Measurements from ENCODE around the gene SLC4A4. TPM values are rescaled to one million over a fixed set of nuclear protein-coding genes. Genes with fewer than 3 reads are reported as not detected.

SLC4A4 gene
- total RNA-seq, 1 experiment from 2014 or later, result 0.92 TPM

GRCh38 chr4:71583971-71584370, 245.2 kb downstream of the SLC4A4 start:
- Mint-ChIP-seq H3K9me3 (peaks cover 4 to 10% of the 10 kb centered on the region in 2 experiments; a peak in 4 of 5 replicates), H3K36me3 (ENCODE audit: insufficient read depth in 1 of 3, low read depth in 3 of 3) (peaks cover 1 to 19% (median 9%) of the 10 kb centered on the region in 3 experiments; a peak in 6 of 7 replicates), H3K27me3 (ENCODE audit: low read depth) (no peaks in the 10 kb centered on the region), H3K27ac (no peak overlapping the region), H3K4me3 (no peak overlapping the region), H3K4me1 (peaks cover 0 to 4% of the 10 kb centered on the region in 2 experiments; a peak in 2 of 4 replicates)
- Histone ChIP-seq H3K4ac (ENCODE audit: low read depth, low read length) (no peak overlapping the region), H2AK5ac (ENCODE audit: insufficient read length, low read length) (no peak overlapping the region), H3K9ac (ENCODE audit: extremely low read depth, insufficient read length, low read length) (no peak overlapping the region), H3K79me2 (ENCODE audit: insufficient read depth, low read length) (no peaks in the 10 kb centered on the region), H2BK5ac (ENCODE audit: insufficient read length, low read length) (no peak overlapping the region), H3K23me2 (ENCODE audit: insufficient read length, low read depth, low read length, poor library complexity, severe bottlenecking) (no peaks in the 10 kb centered on the region), H3K27me3 (ENCODE audit: insufficient read depth, low read length) (no peaks in the 10 kb centered on the region), H3K23ac (ENCODE audit: insufficient read length, low read depth, low read length) (no peak overlapping the region), H3K14ac (ENCODE audit: insufficient read depth, low read length) (no peak overlapping the region), H3K4me1 (ENCODE audit: insufficient read depth, low read length) (no peaks in the 10 kb centered on the region), H4K20me1 (ENCODE audit: control insufficient read depth, insufficient read depth, insufficient read length) (no peaks in the 10 kb centered on the region), H2BK120ac (ENCODE audit: low read depth, low read length, poor library complexity, severe bottlenecking) (no peak overlapping the region), H2BK20ac (ENCODE audit: low read depth, low read length, poor library complexity, severe bottlenecking) (no peak overlapping the region), H3K18ac (ENCODE audit: insufficient read length, low read depth, low read length) (no peak overlapping the region), H4K5ac (ENCODE audit: insufficient read length, low read depth, low read length) (no peak overlapping the region), H4K8ac (replicated peaks; ENCODE audit: insufficient read length, low read depth, low read length) (no peak overlapping the region), H4K91ac (ENCODE audit: insufficient read length, low read depth, low read length) (no peak overlapping the region), H3K9me3 (ENCODE audit: control insufficient read depth, low read depth, low read length) (no peaks in the 10 kb centered on the region), H3T11ph (ENCODE audit: low read length) (no peak overlapping the region), H2AFZ (ENCODE audit: low read length) (no peak overlapping the region), H2BK15ac (ENCODE audit: low read depth, low read length) (no peak overlapping the region), H3K4me2 (ENCODE audit: insufficient read depth, insufficient read length, low read length) (no peak overlapping the region), H3K56ac (ENCODE audit: insufficient read length, low read depth, low read length) (no peak overlapping the region), H3K79me1 (ENCODE audit: insufficient read depth, low read depth, low read length, poor library complexity, severe bottlenecking) (no peaks in the 10 kb centered on the region), H2BK12ac (ENCODE audit: insufficient read length, low read depth, low read length) (no peak overlapping the region), H3K27ac (ENCODE audit: insufficient read length, low read depth, low read length) (no peak overlapping the region)
- no CpG with 5 or more reads among the region's 3 CpGs for WGBS (ENCODE audit: extremely low coverage, insufficient read length, low lambda C conversion rate)
- no peak for TF ChIP-seq CTCF (conservative IDR thresholded peaks at IDR 0.05)
- no peak for DNase-seq

Measured in H9 (cell line).